Measurements from ENCODE around the gene LCOR. TPM values are rescaled to one million over a fixed set of nuclear protein-coding genes. Genes with fewer than 3 reads are reported as not detected.

The LCOR gene
- total RNA-seq, 4 donors from 2014 or later: 22.3 to 220 (median 38.5) TPM

GRCh38 chr10:96896884-96897589, 64.9 kb downstream of the LCOR start:
- H3K27ac ChIP-seq: no peak overlapping the region
- no peaks in the 10 kb centered on the region for H3K9me3 ChIP-seq
- H3K27me3 ChIP-seq: no peaks in the 10 kb centered on the region
- WGBS, 2 donors (ENCODE audit: low coverage in 1 of 2): 55 to 57% methylated on average over 1 of the region's 1 CpG
- ATAC-seq: no peak
- H3K4me3 ChIP-seq: no peak overlapping the region
- H3K36me3 ChIP-seq: peaks cover 0 to 5% of the 10 kb centered on the region in 2 donors
- no peak for TF ChIP-seq POLR2AphosphoS5 (IDR thresholded peaks at IDR 0.05)
- TF ChIP-seq, protein P1, sequence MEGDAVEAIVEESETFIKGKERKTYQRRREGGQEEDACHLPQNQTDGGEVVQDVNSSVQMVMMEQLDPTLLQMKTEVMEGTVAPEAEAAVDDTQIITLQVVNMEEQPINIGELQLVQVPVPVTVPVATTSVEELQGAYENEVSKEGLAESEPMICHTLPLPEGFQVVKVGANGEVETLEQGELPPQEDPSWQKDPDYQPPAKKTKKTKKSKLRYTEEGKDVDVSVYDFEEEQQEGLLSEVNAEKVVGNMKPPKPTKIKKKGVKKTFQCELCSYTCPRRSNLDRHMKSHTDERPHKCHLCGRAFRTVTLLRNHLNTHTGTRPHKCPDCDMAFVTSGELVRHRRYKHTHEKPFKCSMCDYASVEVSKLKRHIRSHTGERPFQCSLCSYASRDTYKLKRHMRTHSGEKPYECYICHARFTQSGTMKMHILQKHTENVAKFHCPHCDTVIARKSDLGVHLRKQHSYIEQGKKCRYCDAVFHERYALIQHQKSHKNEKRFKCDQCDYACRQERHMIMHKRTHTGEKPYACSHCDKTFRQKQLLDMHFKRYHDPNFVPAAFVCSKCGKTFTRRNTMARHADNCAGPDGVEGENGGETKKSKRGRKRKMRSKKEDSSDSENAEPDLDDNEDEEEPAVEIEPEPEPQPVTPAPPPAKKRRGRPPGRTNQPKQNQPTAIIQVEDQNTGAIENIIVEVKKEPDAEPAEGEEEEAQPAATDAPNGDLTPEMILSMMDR (IDR thresholded peaks at IDR 0.05): no peak
- no peak for TF ChIP-seq EP300 (IDR thresholded peaks at IDR 0.05)
- no peak for TF ChIP-seq POLR2A (IDR thresholded peaks at IDR 0.05)
- H3K4me1 ChIP-seq: peaks cover 0 to 45% (median 0%) of the 10 kb centered on the region in 3 donors

GRCh38 chr10:96902117-96902516, 70.0 kb downstream of the LCOR start:
- H3K27me3 ChIP-seq: no peaks in the 10 kb centered on the region
- H3K4me1 ChIP-seq: peaks cover 0 to 59% (median 0%) of the 10 kb centered on the region in 3 donors
- no peak for ATAC-seq
- no peaks in the 10 kb centered on the region for H3K36me3 ChIP-seq
- WGBS, 2 donors (ENCODE audit: low coverage in 1 of 2): 64 to 75% methylated on average over 1 of the region's 1 CpG
- TF ChIP-seq, protein P1 (IDR thresholded peaks at IDR 0.05): no peak
- TF ChIP-seq EP300 (IDR thresholded peaks at IDR 0.05): no peak
- no peak for TF ChIP-seq POLR2A (IDR thresholded peaks at IDR 0.05)
- TF ChIP-seq POLR2AphosphoS5 (IDR thresholded peaks at IDR 0.05): no peak
- no peaks in the 10 kb centered on the region for H3K9me3 ChIP-seq
- no peak overlapping the region for H3K27ac ChIP-seq
- H3K4me3 ChIP-seq: no peak overlapping the region

DNA sequence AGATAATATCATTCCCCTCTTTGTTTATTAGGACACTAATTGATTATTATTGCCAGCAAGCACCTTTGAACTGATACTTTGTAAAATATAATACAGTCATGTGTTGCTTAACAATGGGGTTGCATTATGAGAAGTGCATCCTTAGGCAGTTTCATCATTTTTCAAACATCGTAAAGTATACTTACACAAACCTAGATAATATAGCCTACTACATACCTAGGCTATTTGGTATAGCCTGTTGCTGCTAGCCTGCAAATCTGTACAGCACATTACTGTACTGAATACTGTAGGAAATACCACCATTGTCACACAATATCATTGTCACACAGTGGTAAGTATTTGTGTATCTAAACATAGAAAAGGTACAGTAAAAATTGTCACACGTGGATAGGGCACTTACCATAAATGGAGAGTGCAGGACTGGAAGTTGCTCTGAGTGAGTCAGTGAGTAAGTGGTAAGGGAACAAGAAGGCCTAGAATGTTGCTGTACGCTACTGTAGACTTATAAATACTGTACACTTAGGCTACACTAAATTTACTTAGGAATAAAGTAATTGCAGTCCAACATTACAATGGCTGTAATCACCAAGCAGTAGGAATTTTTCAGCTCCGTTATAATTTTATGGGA, 70.7 kb downstream of the LCOR start:
- H3K4me3 ChIP-seq: no peak overlapping the region
- H3K36me3 ChIP-seq: no peaks in the 10 kb centered on the region
- no peak for ATAC-seq
- H3K27me3 ChIP-seq: no peaks in the 10 kb centered on the region
- no peaks in the 10 kb centered on the region for H3K9me3 ChIP-seq
- TF ChIP-seq EP300 (IDR thresholded peaks at IDR 0.05) (no peak), POLR2AphosphoS5 (IDR thresholded peaks at IDR 0.05) (no peak), POLR2A (IDR thresholded peaks at IDR 0.05) (no peak)
- TF ChIP-seq, protein P1 (IDR thresholded peaks at IDR 0.05): no peak
- 72 to 86% methylated on average over 4 of the region's 4 CpGs for WGBS, 2 donors (ENCODE audit: low coverage in 1 of 2)
- peaks cover 0 to 62% (median 0%) of the 10 kb centered on the region in 3 donors for H3K4me1 ChIP-seq
- H3K27ac ChIP-seq: no peak overlapping the region

- H3K4me1 ChIP-seq: peaks cover 0 to 63% (median 0%) of the 10 kb centered on the region in 3 donors
- WGBS, 2 donors (ENCODE audit: low coverage in 1 of 2): 88 to 89% methylated on average over 4 of the region's 4 CpGs
- no peaks in the 10 kb centered on the region for H3K36me3 ChIP-seq
- H3K27me3 ChIP-seq: no peaks in the 10 kb centered on the region
- H3K27ac ChIP-seq: no peak overlapping the region
- H3K9me3 ChIP-seq: no peaks in the 10 kb centered on the region
- TF ChIP-seq POLR2AphosphoS5 (IDR thresholded peaks at IDR 0.05) (no peak), EP300 (IDR thresholded peaks at IDR 0.05) (no peak), POLR2A (IDR thresholded peaks at IDR 0.05) (no peak)
- TF ChIP-seq, protein P1 (IDR thresholded peaks at IDR 0.05): no peak
- H3K4me3 ChIP-seq: no peak overlapping the region
- ATAC-seq: no peak
These were observed 72.5 kb downstream of the LCOR start for GRCh38 chr10:96904648-96905047.

- TF ChIP-seq POLR2A (IDR thresholded peaks at IDR 0.05) (no peak), EP300 (IDR thresholded peaks at IDR 0.05) (no peak), POLR2AphosphoS5 (IDR thresholded peaks at IDR 0.05) (no peak)
- TF ChIP-seq, protein P1 (IDR thresholded peaks at IDR 0.05): no peak
- H3K4me1 ChIP-seq: peaks cover 0 to 79% (median 2%) of the 10 kb centered on the region in 3 donors
These were observed 74.8 kb downstream of the LCOR start for GRCh38 chr10:96906864-96907263.

More at GRCh38 chr10:96906864-96907263, 74.8 kb downstream of the LCOR start:
- no peak for ATAC-seq
- Histone ChIP-seq H3K9me3 (no peaks in the 10 kb centered on the region), H3K27me3 (no peaks in the 10 kb centered on the region), H3K36me3 (no peaks in the 10 kb centered on the region), H3K4me3 (no peak overlapping the region), H3K27ac (no peak overlapping the region)
